Left renal cortex interstitium (tissue), 4 donors: ENCODE data around the gene HAPLN3. TPM values are rescaled to one million over a fixed set of nuclear protein-coding genes. Genes with fewer than 3 reads are reported as not detected.

Source experiments
- DNase-seq, 4 donors: peaks; one replicate each; pipeline ENCODE4 v3.0.0-alpha.2; 2013; ENCODE audit warnings: low read depth in 4 of 4, low spot score in 2 of 4, missing footprints in 1 of 4
- polyA plus RNA-seq, 4 donors: library from polyadenylated mRNA; unstranded; fragments of 120-200 nt; gene quantifications; one replicate each; pipeline ENCODE4 v1.2.1, GENCODE V29; 2013; ENCODE audit not compliant: insufficient read length in 4 of 4

The HAPLN3 gene
- polyA plus RNA-seq, 4 donors = 2.1 to 5.0 (median 4.1) TPM

- peak in 1 of 4 donors; percentile 8 for DNase-seq
Observed at GRCh38 chr15:88833731-88834100, 61.6 kb downstream of the HAPLN3 start.

DNA sequence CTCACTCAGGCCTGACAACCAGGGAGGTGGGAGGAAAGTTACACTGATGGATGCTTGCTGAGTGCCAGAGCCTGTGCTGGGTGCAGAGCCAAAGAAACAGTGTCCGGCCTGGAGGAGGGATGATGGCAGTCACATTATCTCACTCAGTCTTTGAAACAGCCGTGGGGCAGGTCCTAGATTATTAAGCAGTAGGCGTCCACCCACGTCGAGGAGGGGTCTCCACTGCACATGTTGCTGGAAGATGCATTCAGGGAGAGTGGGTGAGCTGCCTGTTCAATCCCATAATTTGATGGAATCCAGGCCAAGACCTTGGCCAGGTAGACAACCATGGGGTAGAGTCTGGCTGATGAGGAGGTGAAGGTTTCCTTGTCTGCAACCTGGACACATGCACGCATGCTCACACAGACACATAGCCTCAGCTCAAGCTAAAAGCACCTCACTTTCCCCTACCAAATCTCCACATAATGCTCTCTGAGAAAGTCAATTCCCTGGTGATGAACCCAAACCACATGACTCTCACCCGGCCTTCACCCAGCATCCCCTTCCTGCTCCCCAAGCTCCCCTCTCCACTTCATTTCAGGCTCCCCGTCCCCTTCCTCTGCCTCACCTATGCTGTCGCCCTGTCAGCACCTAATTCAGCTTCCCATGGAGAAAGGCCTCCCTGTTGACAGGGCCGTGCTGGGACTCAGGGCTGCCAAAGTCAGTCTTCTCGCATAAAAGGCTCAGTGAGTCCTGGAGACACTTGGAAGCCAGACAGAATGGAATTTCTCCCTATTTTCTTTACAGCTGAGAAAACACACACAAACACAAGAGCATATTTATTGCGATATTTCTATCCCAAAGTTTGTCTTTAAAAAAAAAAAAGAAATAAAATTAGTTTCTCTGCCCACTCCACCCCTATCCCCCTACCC, 62.3 kb downstream of the HAPLN3 start:
- peak in 1 of 4 donors; percentile 9 for DNase-seq

GRCh38 chr15:88830016-88830415, 65.3 kb downstream of the HAPLN3 start:
- no peak for DNase-seq

DNA sequence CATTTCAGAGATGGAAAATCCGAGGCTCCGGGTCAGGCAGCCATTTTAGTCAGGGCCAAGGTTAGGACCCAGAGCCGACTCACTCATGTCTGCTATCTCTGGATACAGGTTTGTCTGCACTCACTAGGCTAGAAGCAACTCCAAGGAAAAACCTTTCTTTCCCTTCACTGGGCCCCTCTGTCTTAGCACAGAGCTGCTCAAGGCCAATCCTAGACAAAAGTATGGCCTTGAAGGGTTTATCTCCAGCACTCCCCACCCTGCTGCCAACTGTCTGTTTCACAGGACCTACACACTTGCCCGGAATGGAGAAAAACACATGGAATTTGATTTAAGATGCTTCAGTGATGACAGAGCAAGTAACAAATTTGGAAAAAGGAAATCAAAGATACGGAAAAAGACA, 66.6 kb downstream of the HAPLN3 start:
- no peak for DNase-seq

Other genes with a start within 250 kb of the HAPLN3 start
- 1 to 10 TPM; 2.2 to 5.2 (median 3.9) TPM for gene ACAN, start 92.1 kb downstream of the HAPLN3 start, polyA plus RNA-seq
- gene MFGE8, start 17.8 kb upstream of the HAPLN3 start, polyA plus RNA-seq = 100 to 1,000 TPM in 3 of 4 donors, 10 to 100 TPM in 1; 70.7 to 178 (median 130) TPM
- gene ABHD2, start 192.9 kb upstream of the HAPLN3 start, polyA plus RNA-seq = 10 to 100 TPM; 30.1 to 34.9 (median 31.2) TPM